Measurements from ENCODE around the gene ZNF358.
A peak's percentile ranks its signal among the peaks of the same experiment; 100 is the strongest.
"Not testable (repeated sequence)": the region's sequence is repeated elsewhere in the genome, so short reads cannot be mapped to it uniquely, and the experiment has no call there.

ZNF358 gene

DNA sequence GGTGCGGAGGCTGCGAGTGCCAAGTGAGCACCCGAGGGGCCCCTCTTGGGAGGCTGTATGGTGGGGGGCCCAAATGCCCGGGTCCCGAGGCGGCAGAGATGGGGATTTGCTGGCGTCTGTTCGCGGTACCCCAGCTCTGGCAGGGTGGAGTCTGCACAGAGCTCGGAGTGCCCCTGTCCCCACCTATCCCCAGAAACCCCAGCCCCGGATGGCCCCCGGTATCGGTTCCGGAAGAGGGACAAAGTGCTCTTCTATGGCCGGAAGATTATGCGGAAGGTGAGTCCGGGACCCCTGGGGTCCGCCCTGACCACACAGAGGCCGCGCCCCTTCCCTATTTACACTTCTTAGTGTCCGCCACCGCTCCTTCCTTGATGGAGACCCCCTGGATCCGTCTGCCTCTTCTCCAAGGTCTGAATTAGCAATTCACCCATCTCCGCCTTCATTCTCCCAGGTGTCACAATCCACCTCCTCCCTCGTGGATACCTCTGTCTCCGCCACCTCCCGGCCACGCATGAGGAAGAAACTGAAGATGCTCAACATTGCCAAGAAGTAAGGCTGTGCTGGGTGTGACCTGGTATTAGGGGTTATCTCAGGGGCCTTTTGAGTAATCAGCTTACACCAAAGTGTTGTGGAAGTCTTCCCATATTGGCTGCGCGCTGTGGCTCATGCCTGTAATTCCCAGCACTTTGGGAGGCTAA lies 20.2 kb downstream of the ZNF358 start:
- DNase-seq (ENCODE audit: low read depth, low spot score) = peak; percentile 20

DNA sequence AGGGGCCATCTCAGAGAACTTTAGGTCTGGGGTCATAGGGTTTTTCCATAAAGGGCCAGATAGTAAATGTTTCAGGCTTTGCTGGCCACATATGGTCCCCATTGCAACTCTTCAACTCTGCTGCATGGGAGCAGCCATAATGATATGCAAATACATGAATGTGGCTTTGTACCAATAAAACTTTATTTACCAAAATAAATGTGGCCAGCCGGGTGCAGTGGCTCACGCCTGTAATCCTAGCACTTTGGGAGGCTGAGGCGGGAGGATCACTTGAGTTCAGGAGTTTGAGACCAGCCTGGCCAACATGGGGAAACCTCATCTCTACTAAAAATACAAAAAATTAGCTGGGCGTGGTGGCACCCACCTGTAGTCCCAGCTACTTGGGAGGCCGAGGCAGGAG lies 23.1 kb downstream of the ZNF358 start:
- DNase-seq (ENCODE audit: low read depth, low spot score) = not testable (repeated sequence)

- DNase-seq (ENCODE audit: low read depth, low spot score) = no peak
These were observed 24.0 kb downstream of the ZNF358 start for GRCh38 chr19:7539827-7540425.

GRCh38 chr19:7540761-7541474 lies 25.0 kb downstream of the ZNF358 start:
- DNase-seq (ENCODE audit: low read depth, low spot score) = peak; percentile 61

- DNase-seq (ENCODE audit: low read depth, low spot score) = no peak
These were observed 25.5 kb downstream of the ZNF358 start for GRCh38 chr19:7541475-7541824.

- DNase-seq (ENCODE audit: low read depth, low spot score) = no peak
These were observed 26.0 kb downstream of the ZNF358 start for GRCh38 chr19:7541828-7542443.

DNA sequence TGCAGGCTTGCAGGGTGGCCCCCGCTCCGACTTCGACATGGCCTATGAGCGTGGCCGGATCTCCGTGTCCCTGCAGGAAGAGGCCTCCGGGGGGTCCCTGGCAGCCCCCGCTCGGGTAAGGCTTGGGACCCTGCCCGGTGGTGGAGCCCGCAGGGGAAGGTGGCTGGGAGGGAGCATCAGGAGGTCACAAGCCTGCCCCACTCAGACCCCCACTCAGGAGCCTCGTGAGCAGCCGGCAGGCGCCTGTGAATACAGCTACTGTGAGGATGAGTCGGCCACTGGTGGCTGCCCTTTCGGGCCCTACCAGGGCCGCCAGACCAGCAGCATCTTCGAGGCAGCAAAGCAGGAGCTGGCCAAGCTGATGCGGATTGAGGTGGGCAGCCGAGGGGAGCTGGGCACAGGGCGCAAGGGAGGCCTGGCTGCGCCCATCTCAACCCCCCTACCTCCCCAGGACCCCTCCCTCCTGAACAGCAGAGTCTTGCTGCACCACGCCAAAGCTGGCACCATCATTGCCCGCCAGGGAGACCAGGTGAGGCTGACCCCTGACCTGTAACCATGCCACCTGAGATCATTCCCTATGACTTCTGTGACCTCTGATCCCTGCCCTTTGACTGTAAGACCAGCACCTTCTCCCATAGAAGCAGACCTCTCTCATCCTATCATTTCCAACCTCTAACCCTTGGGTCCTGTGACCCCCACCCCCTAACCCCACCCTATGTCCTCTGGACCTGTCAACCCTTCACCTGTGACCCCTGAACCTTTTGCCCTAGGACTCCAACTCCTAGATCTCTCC lies 26.8 kb downstream of the ZNF358 start:
- DNase-seq (ENCODE audit: low read depth, low spot score) = no peak

DNA sequence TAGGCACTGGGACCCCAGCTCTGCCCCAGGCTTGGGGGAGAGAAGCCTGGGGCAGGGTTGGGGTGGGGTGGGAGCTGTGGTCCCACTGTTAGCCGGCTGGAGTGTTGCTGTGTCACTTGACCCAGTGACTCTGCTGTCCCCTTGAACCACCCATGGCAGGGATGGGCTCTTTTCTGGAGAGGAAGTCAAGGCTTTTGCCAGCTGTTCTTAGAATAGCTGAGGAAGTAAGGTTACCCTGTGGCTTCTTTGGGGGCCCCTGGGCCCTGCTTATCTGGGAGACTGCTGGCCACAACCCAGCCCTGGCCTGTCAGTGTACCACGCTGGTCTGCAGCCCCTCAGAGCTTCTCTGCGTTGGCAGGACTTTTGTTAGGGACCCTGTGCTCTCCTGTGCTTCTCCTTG lies 28.7 kb downstream of the ZNF358 start:
- DNase-seq (ENCODE audit: low read depth, low spot score) = no peak

GRCh38 chr19:7545300-7545699 lies 29.4 kb downstream of the ZNF358 start:
- DNase-seq (ENCODE audit: low read depth, low spot score) = no peak

- DNase-seq (ENCODE audit: low read depth, low spot score) = no peak
These were observed 30.0 kb downstream of the ZNF358 start for GRCh38 chr19:7545904-7546303.

DNA sequence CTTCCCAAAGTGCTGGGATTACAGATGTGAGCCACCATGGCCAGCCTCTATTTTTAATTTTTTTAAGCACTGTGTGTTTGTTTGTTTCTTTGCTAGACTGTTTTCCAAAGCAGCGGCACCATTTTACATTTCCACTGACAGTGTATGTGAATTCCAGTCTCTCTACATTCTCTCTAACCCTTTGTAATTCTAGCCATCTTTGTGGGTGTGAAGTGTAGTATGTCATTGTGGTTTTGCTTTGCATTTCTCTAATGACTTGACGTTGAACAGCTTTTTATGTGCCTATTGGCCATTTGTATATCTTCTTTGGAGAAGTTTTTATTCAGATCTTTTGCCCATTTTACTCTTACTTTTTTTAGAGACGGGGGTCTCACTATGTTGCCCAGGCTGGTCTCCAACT lies 31.3 kb downstream of the ZNF358 start:
- no peak for DNase-seq (ENCODE audit: low read depth, low spot score)

- no peak for DNase-seq (ENCODE audit: low read depth, low spot score)
These were observed 33.7 kb downstream of the ZNF358 start for GRCh38 chr19:7549429-7550148.

- DNase-seq (ENCODE audit: low read depth, low spot score) = no peak
These were observed 34.4 kb downstream of the ZNF358 start for GRCh38 chr19:7550169-7550770.

DNA sequence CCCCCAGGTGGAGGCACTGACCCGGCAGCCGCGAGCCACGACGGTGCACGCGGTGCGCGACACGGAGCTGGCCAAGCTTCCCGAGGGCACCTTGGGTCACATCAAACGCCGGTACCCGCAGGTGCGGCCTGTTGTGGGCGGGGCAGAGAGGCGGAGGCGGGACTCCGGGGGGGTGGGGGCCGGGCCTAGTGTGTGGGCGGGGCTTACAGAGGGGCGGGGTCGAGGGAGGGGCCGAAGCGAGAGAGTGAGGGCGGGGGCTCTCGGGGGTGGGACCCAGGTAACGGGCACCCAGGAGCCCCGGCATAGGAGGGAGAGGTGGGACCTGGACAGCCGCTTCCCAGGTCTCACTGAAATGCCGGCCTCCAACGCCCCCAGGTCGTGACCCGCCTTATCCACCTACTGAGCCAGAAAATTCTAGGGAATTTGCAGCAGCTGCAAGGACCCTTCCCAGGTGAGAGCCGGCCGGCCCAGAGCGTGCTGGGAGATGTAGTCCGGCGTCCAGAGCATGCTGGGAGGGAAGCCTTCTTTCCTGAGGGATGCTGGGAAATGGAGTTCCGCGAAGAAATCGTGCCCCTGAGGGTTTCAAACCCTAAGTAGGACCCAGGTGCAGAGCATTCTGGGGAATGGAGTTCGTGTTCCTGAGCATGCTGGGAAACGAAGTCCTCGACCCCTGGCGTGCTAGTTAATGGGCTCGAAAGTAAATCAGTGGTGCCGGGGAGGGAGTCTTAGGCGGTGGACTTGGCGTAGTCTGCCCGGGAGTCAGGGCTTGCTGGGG lies 35.3 kb downstream of the ZNF358 start:
- DNase-seq (ENCODE audit: low read depth, low spot score) = peak; percentile 98

DNA sequence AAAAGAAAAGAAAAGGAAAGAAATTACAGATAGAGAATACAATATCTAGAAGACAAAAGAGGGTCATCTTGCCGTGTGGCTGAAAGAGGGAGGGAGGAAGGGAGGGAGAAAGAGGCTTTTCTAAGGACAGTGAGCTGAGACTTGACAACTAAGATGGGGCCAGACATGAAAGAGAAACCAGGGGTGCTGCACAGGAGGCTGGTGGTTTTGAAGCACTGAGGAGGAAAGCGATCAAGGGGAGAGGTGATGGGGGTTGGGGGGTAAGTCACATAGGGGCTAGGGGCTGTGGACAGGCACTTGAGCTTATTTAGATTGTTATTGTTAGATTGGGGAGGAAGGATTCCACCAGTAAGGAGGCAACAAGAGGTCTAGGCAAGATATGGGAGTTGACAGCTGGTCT lies 36.9 kb downstream of the ZNF358 start:
- no peak for DNase-seq (ENCODE audit: low read depth, low spot score)

GRCh38 chr19:7554565-7554964 lies 38.7 kb downstream of the ZNF358 start:
- no peak for DNase-seq (ENCODE audit: low read depth, low spot score)

DNA sequence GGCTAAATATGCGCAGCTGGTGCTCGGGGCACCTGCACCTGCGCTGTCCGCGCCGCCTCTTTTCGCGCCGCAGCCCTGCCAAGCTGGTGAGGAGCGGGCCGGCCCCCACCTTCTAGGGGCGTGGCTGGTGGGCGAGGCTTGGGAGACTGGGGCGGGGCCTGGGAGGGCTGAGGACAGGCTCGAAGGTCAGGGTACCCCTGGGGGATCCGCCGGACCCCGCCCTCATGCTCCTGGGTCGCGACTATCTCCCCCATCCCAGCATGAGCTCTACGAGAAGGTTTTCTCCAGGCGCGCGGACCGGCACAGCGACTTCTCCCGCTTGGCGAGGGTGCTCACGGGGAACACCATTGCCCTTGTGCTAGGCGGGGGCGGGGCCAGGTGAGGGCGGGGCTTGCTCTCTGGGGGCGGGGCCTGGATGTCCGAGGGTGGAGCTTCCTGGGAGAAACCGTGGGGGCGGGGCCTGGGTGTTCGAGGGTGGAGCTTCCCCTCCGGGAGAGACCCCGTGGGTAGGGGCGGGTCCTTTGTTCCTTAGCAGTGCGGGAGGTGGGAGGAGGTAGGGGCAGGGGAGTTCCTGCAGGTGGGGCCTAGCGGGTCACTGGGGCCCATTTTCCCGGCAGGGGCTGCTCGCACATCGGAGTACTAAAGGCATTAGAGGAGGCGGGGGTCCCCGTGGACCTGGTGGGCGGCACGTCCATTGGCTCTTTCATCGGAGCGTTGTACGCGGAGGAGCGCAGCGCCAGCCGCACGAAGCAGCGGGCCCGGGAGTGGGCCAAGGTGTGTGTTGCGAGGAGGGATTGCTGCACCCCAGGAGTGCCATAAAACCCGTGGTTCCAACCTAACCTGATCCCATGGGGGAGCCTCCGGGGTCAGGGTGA lies 39.3 kb downstream of the ZNF358 start:
- peak; percentile 92 for DNase-seq (ENCODE audit: low read depth, low spot score)

GRCh38 chr19:7556696-7557315 lies 40.9 kb downstream of the ZNF358 start:
- no peak for DNase-seq (ENCODE audit: low read depth, low spot score)
